Small intestine (tissue), 16 donors: ENCODE measurements around the gene UPB1. TPM values are rescaled to one million over a fixed set of nuclear protein-coding genes. Genes with fewer than 3 reads are reported as not detected.

Experiments used
- DNase-seq, 2 donors: peaks; one replicate each; pipeline versions ENCODE4 v3.0.0 to v3.0.0-alpha.2; 2013
- FAIRE-seq: peaks from 2 replicates; lab custom pipeline; 2012; peaks lifted over from hg19 to GRCh38; lab: Jason Lieb, UNC
- H3K27ac ChIP-seq, 3 donors: one replicate each; pipeline ENCODE4 v1.5.1; 2013; ENCODE audit warnings: low read length in 2 of 3, mild to moderate bottlenecking in 2 of 3, control low read depth in 1 of 3, inconsistent platforms in 1 of 3, low read depth in 1 of 3, moderate library complexity in 1 of 3
- H3K27me3 ChIP-seq, 3 donors: one replicate each; pipeline ENCODE4 v1.6.1; 2013; ENCODE audit warnings: low read length in 3 of 3, inconsistent platforms in 1 of 3; ENCODE audit not compliant: control insufficient read depth in 3 of 3, insufficient read depth in 3 of 3
- H3K36me3 ChIP-seq, 3 donors: one replicate each; pipeline ENCODE4 v1.6.1; 2013; ENCODE audit warnings: low read length in 3 of 3, inconsistent platforms in 1 of 3, low read depth in 1 of 3, mild to moderate bottlenecking in 1 of 3, moderate library complexity in 1 of 3; ENCODE audit not compliant: control insufficient read depth in 3 of 3, insufficient read depth in 2 of 3
- H3K4me1 ChIP-seq, 3 donors: one replicate each; pipeline ENCODE4 v1.6.1; 2013; ENCODE audit warnings: low read length in 2 of 3, inconsistent platforms in 1 of 3, low read depth in 1 of 3, mild to moderate bottlenecking in 1 of 3, moderate library complexity in 1 of 3; ENCODE audit not compliant: control insufficient read depth in 3 of 3, insufficient read depth in 2 of 3
- H3K4me3 ChIP-seq, 3 donors: one replicate each; pipeline ENCODE4 v1.5.1; 2013; ENCODE audit warnings: low read length in 3 of 3, control low read depth in 1 of 3, inconsistent platforms in 1 of 3, low read depth in 1 of 3, mild to moderate bottlenecking in 1 of 3, moderate library complexity in 1 of 3
- H3K9me3 ChIP-seq, 2 donors: one replicate each; pipeline ENCODE4 v1.6.1; 2013; ENCODE audit warnings: low read depth in 1 of 2, low read length in 1 of 2; ENCODE audit not compliant: control insufficient read depth in 2 of 2, insufficient read depth in 1 of 2
- WGBS, 3 donors: extraction: QIAGEN DNeasy Blood & Tissue Kit; methylation state at CpG; one replicate each; pipeline ENCODE4 v1.1.7; 2013; 5-methylcytosine and 5-hydroxymethylcytosine counted together
- long read RNA-seq, 10 donors: transcript quantifications; one replicate each; lab custom pipeline, GENCODE V29; 2026
- polyA plus RNA-seq, 4 donors: library from polyadenylated mRNA; stranded (reverse) in 3 of 4; unstranded in 1 of 4; fragments of 200-250 nt in 3 of 4; fragments of 120-200 nt in 1 of 4; gene quantifications; one replicate each; pipeline versions ENCODE4 v1.2.1 to v1.2.3, GENCODE V29; 2013
- donor health status: healthy with polysubstance abuse.
- donor health status: control.
- donor health status: control.
- donor health status: Bipolar disorder and iron deficiency.
- donor health status: healthy.

Gene UPB1
- polyA plus RNA-seq, result 10 to 100 TPM in 1 of 4 donors, 1 to 10 TPM in 2, under 1 TPM in 1; 0.12 to 11.2 (median 3.1) TPM
- long read RNA-seq, donor 1, partial matches to known transcripts, result 10 of 10 reads
- long read RNA-seq, donor 1, other reads (novel, unspliced or antisense), result 0 of 10 reads
- long read RNA-seq, donor 2, result 0 reads
- long read RNA-seq, donor 3, result 0 reads
- long read RNA-seq, donor 4, result 0 reads
- long read RNA-seq, donor 5, result 0 reads
- long read RNA-seq, donor 6, partial matches to known transcripts, result 0 of 1 reads
- long read RNA-seq, donor 6, other reads (novel, unspliced or antisense), result 0 of 1 reads
- long read RNA-seq, donor 7, result 0 reads
- long read RNA-seq, donor 8, result 0 reads
- long read RNA-seq, donor 9, result 0 reads
- long read RNA-seq, donor 10, result 0 reads

GRCh38 chr22:24494528-24495364 is at the start of gene UPB1:
Gene UPB1 (plus strand): TSS chr22:24495332. CDS start chr22:24495404, 72 bp downstream.
- H3K27ac ChIP-seq, result peak within 1 kb of the TSS in 2 of 3 donors; percentile 66 to 68
- H3K4me1 ChIP-seq, result peaks cover 0 to 36% (median 0%) of the 10 kb centered on the region in 3 donors
- peaks cover 0 to 9% (median 8%) of the 10 kb centered on the region in 3 donors for H3K27me3 ChIP-seq
- FAIRE-seq, result no peak
- WGBS, 3 donors, result 21 to 31% (median 31%) methylated on average over 57 to 76 of the region's 76 CpGs
- DNase-seq, result peak; percentile 68 to 79
- peak within 1 kb of the TSS in 2 of 3 donors; percentile 53 to 66 for H3K4me3 ChIP-seq
- peaks cover 0 to 3% (median 0%) of the 10 kb centered on the region in 3 donors for H3K36me3 ChIP-seq
- H3K9me3 ChIP-seq, result peaks cover 1 to 11% of the 10 kb centered on the region in 2 donors

DNA sequence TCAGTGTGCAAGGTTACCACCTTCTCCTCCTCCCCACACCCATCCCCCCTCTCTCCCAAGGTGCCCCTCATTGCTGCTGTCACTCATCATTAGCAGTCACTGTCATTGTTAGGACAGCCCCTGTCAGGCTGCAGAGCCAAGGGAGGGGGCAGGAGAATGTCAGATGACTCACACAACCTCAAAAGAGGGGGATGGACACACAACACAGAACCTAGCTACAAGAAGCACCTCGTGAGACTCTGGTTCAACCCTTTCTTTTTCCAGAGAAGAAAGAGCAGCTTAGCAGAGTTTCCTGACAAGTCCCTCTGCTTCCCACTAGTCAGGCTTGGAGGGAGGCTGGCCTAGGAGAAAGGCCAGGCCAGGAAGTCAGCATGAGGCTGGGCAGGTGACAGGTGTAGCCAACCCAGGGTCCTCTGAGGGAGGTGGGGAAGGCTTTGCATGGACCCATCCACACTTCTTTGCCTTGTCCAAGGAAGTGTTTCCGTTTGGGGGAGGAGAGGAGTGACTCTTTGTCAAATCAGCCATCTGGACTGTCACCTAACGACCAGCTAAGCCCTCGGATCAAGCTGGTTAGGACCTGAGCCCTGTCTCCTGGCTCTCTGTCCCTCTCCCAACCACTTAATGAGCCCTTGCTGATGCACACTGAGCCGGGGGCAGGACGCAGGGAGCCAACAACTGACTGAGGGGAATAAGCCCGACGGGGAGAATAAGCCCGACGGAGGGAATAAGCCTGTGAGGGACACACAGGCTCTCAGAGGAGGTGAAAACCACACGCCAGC is 49.5 kb upstream of the UPB1 start:
- 82 to 83% (median 83%) methylated on average over 11 of the region's 11 CpGs for WGBS, 3 donors
- FAIRE-seq, result no peak
- Histone ChIP-seq H3K9me3 (no peaks in the 10 kb centered on the region), H3K27me3 (no peaks in the 10 kb centered on the region), H3K4me3 (no peak overlapping the region), H3K27ac (no peak overlapping the region), H3K36me3 (peaks cover 0 to 44% (median 2%) of the 10 kb centered on the region in 3 donors), H3K4me1 (no peaks in the 10 kb centered on the region)
- no peak for DNase-seq

- no peak overlapping the region for H3K4me3 ChIP-seq
- no peaks in the 10 kb centered on the region for H3K9me3 ChIP-seq
- FAIRE-seq (no peak), DNase-seq (no peak)
- 88 to 98% (median 94%) methylated on average over 3 of the region's 3 CpGs for WGBS, 3 donors
- no peaks in the 10 kb centered on the region for H3K27me3 ChIP-seq
- H3K27ac ChIP-seq, result no peak overlapping the region
- H3K4me1 ChIP-seq, result no peaks in the 10 kb centered on the region
- peaks cover 0 to 38% (median under 1%) of the 10 kb centered on the region in 3 donors for H3K36me3 ChIP-seq
Observed at GRCh38 chr22:24446260-24446611, 48.9 kb upstream of the UPB1 start.

GRCh38 chr22:24450610-24451009 is 44.5 kb upstream of the UPB1 start:
- H3K27me3 ChIP-seq, result no peaks in the 10 kb centered on the region
- no peak overlapping the region for H3K27ac ChIP-seq
- DNase-seq (no peak), FAIRE-seq (no peak)
- no peaks in the 10 kb centered on the region for H3K4me1 ChIP-seq
- 43 to 100% (median 85%) methylated on average over 1 of the region's 1 CpG for WGBS, 3 donors
- no peak overlapping the region for H3K4me3 ChIP-seq
- H3K36me3 ChIP-seq, result peaks cover 0 to 13% (median 0%) of the 10 kb centered on the region in 3 donors
- H3K9me3 ChIP-seq, result peaks cover 0 to 4% of the 10 kb centered on the region in 2 donors

DNA sequence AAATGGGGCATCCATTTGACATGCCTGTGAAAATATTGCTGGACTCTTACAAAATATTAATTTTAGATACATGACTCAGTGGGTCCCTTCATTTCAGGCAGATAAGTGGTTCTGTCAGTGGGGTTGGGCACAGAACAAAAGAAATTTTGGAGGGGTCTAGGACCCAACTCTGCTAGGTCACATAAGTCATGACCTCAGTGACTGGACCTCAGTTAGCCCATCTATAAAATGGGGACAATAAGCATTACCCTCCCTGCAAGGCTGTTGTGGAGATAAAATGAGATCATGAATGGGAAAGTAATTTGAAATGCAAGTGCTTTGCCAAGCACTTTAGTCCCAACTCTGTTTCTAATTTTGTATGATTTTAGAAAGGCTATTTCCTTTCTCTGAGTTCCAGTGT is 44.0 kb upstream of the UPB1 start:
- no peak overlapping the region for H3K4me3 ChIP-seq
- H3K9me3 ChIP-seq, result peaks cover 0 to 4% of the 10 kb centered on the region in 2 donors
- H3K4me1 ChIP-seq, result no peaks in the 10 kb centered on the region
- no peak for FAIRE-seq
- peaks cover 0 to 8% (median 0%) of the 10 kb centered on the region in 3 donors for H3K36me3 ChIP-seq
- no peaks in the 10 kb centered on the region for H3K27me3 ChIP-seq
- DNase-seq, result no peak
- no peak overlapping the region for H3K27ac ChIP-seq

DNA sequence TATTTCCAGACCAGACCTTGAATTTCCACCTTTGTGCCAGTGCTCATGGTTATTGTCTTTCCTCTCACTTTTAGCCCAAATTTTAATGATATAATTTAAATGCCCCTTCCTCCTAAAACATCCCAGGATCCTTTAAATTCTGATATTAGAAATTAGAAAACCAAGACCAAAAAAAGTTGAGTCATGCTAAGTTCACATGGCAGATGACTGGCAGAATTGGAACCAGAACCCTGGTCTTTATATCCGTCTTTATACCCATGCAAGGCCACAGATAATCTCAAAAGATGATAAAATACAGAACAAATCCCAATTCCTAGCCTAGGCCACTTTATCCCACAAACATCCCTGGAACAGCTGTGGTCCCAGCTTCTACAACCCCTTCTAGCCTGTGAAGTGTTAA is 41.3 kb upstream of the UPB1 start:
- Histone ChIP-seq H3K9me3 (peaks cover 0 to 4% of the 10 kb centered on the region in 2 donors), H3K36me3 (peaks cover 0 to 9% (median 0%) of the 10 kb centered on the region in 3 donors), H3K4me3 (no peak overlapping the region), H3K27me3 (no peaks in the 10 kb centered on the region), H3K4me1 (no peaks in the 10 kb centered on the region), H3K27ac (no peak overlapping the region)
- FAIRE-seq (no peak), DNase-seq (no peak)
- 76 to 85% (median 83%) methylated on average over 1 of the region's 1 CpG for WGBS, 3 donors

DNA sequence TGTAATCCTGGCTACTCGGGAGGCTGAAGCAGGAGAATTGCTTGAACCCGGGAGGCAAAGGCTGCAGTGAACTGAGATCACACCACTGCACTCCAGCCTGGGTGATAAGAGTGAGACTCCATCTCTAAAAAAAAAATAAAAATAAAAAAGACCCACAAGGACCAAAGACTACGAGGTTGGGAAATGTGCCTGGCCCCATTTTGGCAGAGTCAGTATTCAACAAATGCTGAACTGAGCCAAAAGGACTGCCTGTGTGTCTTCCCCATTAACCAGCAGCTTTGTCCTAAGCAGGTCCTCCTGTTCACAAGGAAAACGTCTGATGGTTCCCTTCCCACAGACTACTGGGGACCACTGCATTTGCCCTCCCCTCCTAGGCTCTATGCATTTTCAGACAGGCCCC is 40.1 kb upstream of the UPB1 start:
- H3K27ac ChIP-seq, result no peak overlapping the region
- 74 to 87% (median 86%) methylated on average over 4 of the region's 4 CpGs for WGBS, 3 donors

More for the DNA sequence above, 40.1 kb upstream of the UPB1 start:
- Histone ChIP-seq H3K4me3 (no peak overlapping the region), H3K36me3 (peaks cover 0 to 8% (median 0%) of the 10 kb centered on the region in 3 donors), H3K9me3 (peaks cover 0 to 4% of the 10 kb centered on the region in 2 donors), H3K4me1 (peaks cover 0 to 2% (median 0%) of the 10 kb centered on the region in 3 donors), H3K27me3 (no peaks in the 10 kb centered on the region)
- DNase-seq (no peak), FAIRE-seq (no peak)
